ENCODE measurements around the gene PCBP3.
"Not testable (repeated sequence)": the region's sequence is repeated elsewhere in the genome, so short reads cannot be mapped to it uniquely, and the experiment has no call there.

PCBP3 gene

DNA sequence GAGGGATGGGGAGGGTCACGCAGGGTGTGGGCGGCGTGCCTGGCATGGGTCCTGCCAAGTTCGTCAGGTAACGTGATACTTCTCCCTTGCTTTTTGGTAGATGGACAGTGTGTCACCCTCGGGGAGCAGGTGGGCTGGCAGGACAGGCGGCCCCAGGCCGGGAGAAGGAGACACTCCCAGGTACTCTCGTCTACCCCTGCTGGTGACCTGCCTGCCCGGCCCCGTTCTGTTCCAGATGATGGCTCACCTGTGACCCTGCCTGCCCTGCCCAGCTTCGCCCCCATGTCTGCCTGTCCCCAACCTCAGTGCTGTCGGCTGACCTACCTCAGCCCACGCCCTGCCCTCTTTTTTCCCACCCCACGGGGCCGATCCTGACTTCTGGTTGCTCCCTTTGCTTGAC, 144.7 kb downstream of the PCBP3 start:
- DNase-seq (ENCODE audit: low read depth): no peak

DNA sequence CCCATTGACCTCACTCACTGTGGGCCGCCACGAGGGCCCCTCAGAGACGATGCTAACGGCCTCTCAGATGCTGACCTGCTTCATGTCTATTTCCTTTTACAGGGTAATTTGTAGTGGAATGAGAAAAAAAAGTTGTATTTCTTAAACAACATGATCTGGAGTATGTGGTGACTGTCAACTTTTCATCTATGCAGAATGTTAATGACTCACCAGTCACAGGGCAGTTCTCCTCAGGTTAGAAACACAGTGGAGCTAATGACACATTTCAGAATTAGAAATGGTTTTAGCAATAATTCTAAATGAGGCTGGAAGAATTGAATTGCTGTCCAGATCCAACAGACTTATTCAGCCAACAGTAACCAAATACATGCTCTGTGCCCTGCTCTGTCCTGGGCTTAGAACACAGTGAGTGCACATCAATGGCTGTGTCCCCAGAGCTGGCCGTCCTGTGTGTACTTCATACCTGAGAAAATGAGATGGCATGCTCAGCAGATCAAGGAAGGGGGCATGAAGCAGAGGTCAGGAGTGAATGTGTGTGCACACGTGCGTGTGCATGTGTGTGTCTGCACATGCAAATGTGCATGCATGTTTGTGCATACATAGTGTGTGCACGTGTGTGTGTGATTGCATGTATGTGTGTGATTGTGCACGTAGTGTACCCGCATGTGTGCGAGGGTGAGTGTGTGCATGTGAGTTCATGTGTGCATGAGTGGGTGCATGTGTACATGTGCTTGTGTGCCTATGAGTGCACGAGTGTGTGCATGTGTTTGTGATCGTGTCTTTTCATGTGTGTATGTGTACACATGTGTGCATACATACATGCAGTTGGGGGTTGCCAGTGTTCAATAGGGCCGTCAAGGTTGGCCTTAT, 145.3 kb downstream of the PCBP3 start:
- no peak for DNase-seq (ENCODE audit: low read depth)

DNA sequence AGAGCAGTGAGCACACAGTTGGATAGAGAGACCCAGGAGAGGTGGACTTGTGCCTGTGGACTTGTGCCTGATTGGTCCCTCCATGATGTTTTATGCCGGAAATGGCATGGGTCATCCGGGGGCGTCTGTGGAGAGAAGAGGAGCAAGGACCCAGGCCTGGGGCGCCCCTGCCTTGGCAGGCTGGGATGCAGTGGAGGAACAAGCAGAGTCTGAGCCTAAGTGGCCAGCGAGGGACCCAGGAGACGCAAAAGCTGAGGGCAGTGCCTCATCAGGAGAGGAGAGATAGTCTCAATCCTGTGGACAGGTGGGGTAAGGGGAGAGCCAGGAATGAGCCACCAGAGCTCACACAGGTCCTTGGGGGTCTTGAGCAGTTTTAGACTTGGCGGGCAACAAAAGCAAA, 146.9 kb downstream of the PCBP3 start:
- DNase-seq (ENCODE audit: low read depth): no peak

DNA sequence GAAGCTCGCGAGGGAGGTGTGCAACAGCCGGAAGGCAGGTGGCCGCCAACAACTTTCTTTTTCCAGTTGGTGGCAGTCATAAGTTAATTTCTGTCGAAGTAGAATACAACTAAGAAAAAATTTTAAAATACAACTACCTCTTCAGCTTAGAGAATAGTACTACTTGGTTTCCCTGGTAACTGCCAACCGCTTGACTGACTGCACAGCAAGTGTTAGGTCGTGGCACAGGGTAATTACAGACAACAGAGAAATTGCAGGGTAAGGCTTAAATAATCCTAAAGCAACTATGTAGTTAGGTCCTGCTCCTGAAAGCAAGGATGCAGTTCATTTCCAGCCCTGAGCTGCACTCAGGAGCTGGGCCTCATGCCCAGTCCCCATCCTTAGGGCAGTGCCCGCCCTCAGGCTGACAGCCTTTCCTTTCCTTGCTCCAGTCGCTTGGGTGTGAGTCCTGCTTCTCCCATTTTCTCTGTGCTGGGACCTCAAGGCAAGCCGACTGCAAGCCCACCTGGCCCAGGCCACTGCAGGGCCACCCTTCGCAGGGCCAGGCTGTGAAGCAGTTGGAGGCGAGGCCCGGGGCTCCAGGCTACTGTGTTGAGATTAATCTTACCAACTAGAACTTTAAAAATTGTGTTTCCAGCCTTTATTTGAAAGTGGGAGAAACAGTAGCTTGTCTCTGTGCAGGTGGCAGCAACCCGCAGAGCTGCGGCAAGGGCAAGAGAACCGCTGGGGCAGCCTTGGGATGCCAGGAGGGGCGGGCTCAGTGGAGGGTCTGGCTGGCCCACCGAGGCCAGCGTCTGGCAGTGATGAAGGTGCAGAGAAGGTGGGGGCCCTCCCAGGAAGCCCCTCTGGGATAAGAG, 148.3 kb downstream of the PCBP3 start:
- no peak for DNase-seq (ENCODE audit: low read depth)

DNA sequence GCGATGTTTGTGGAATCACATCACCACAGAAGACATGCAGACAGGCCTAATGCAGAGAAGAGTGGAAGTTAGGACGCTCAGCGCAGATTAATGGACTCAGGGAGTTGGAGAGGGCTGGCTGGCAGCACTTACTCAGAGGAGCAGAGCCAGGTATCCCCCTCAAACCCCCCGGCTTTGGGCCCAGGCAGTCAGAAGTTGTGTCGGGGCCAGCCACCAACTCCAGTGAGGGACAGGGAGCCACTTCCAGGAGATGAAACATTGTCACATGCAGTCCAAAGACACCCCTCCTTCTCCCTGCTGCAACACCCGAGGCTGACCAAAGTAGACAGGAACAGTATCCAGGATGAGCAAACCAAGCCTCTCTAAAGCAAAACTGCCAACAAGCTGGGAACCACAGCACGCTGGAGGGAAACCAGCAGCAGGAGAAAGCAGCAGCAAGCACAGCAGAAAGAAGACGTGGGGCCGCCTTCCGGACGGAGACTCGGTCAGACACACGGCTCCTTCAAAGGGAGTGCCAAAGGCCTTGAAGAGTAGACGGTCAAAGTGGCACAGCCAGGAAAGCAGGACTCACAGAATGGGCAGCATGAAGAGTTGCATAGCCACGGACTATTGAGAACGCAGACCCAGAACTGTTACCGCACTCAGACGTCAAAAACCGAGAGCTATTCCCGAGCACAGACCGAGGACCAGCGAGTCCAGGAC, 149.3 kb downstream of the PCBP3 start:
- no peak for DNase-seq (ENCODE audit: low read depth)

DNA sequence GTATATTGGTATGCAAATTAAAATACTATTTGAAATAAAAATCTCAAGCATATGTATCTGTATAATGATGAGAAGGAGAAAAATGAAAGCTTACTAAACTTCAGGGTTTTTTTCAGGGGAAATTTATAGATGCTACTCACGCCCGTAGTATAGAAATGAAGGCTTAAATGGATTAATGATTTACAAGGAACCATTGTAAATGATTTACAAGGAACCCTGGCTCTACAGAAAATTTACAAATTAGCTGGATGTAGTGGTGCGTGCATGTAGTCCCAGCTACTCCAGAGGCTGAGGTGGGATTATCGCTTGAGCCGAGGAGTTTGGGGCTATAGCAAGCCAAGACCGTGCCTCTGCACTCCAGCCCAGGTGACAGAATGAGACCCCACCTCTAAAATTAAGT, 150.5 kb downstream of the PCBP3 start:
- DNase-seq (ENCODE audit: low read depth): no peak

DNA sequence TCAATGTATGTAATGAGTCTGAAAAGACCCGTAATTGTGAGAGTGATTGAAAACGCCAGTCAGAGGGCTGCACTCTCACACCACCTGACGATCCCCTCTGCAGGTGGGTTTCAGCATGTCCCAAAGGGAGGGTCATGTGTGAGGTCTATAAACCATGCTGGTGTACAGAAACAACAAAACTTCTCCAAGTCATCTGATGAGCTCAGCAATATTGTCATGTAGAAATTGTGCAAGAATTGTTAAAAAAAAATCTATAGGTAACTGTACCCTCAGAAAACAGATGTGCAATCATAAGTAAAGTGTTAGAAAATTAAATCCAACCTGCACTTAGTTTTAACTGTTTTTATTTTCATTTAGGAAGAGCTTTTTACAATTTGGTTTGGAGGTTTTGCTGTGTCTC, 152.5 kb downstream of the PCBP3 start:
- no peak for DNase-seq (ENCODE audit: low read depth)

DNA sequence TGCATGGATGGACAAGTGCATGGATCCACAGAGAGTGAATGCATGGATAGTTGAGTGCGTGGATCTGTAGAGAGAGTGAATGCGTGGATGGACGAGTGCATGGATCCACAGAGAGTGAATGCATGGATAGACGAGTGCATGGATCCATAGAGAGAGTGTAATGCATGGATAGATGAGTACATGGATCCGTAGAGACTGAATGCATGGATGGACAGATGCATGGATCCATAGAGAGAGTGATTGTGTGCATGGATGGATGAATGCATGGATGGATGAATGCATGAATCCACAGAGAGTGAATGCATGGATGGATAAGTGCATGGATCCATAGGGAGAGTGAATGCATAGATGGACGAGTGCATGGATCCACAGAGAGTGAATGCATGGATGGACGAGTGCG, 153.8 kb downstream of the PCBP3 start:
- DNase-seq (ENCODE audit: low read depth): no peak

DNA sequence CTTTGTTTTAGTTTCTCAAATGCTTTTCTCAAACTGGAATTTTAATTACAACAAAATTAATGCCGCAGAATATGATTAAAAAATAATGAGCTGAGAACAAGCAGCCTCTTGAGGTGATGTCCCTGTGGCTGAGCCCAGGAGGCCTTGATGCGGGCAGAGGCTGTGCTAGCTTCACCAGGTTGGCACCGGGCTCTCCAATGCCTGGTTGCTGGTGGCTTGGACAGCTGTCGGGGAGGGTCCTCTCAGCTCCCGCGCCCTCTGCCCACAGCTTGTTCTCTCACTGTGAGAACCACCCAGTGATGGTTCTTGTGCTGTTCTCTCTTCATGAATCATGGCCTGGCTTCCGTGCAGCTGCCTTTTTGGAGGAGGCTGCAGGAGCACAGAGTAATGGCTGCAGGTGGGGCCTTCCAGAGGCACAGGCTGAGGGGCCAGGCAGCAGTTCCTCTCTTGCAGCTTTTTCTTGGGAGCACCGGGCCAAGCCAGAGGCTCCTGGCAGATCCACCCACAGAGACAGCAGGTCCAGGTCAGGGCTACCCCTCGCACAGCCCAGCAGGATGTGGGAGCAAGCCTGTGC, 156.3 kb downstream of the PCBP3 start:
- DNase-seq (ENCODE audit: low read depth): no peak

DNA sequence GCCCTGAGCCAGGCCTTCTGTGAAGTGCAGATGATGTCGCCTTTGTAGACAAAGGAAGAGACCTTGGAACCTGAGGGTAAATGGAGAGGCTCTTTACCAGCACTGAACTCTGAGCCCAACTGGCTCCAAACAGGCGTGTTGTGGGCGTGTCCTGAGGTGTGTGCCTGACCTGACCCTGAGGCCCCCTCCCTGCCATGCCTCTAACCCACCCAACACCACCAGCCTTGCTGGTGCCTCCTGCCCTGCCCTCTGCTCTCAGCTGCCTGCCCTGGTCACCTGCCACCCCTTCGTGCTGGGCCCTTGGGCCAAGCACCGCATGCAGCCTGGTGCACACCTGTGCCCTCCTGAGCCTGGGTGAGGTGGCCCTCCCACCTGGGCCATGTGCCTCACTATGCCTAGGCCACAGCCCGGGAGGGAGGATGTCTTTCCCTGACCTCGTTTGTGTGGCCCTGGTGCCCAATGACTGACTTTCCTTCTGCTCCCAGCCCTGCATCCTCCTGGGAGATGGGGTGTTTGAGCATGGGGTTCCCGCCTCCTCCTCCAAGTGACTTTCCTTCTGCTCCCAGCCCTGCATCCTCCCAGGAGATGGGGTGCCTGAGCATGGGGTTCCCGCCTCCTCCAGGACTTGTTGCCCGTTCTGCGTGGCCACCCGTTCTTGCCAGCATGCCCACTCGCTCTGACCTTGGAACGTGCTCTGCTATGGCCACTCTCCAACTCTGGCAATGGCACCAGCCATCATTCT, 157.0 kb downstream of the PCBP3 start:
- no peak for DNase-seq (ENCODE audit: low read depth)

DNA sequence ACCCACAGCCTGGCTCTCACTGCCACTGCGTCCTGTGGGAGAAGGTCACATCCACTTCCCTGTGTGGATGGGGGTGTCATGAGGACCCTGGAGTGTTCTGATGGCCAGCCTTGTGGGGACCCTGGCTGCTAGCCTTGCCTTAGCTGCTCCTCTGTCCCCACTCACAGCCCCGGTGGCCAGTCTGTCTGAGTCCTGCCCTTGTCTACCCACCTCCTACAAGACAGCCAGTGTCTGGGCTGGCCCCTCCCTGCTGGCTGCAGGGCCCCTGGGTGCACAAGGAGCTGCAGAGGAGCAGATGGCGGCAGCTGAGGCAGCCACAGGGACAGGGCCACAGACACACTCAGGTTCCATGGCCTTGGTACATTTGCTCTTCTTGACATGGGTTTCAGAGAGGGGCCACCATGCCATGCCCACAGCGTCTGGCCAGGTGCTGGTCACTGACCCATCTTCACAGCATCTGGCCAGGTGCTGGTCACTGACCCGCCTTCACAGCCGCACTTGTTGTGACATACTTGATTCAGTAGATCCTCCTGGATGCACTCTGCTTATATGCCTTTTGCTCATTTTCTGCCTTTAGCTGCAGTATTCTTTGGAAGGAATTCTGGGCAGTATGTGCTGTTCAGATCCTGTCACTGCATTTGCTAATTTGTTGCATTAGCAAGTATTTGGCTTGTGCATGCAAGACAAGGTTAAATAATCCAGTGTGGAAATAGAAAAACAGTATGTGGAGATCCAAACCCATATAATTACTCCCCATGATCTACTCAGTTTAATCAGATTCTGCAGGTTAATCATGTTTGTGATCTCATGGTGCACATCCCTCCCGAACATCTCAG, 157.8 kb downstream of the PCBP3 start:
- DNase-seq (ENCODE audit: low read depth): no peak

DNA sequence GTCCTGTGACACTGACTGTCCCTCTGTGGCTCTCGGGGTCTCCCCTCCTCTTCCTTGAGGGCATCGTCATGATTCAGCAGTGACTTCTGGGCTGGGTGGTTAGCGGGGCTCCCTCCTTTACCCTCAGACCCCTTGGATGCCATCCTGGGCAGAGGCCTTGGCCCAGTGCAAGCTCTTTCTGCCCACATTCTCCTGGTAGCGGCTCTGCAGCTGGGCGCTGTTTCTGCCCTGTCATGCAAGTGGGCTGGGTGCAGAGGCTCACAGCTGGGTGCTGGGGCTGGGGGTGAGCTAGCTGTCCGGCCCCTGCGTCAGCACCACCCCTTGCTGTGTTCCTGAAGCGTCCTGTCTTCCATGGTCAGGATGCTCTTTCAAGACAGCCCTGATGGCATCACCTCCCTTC, 158.5 kb downstream of the PCBP3 start:
- no peak for DNase-seq (ENCODE audit: low read depth)

DNA sequence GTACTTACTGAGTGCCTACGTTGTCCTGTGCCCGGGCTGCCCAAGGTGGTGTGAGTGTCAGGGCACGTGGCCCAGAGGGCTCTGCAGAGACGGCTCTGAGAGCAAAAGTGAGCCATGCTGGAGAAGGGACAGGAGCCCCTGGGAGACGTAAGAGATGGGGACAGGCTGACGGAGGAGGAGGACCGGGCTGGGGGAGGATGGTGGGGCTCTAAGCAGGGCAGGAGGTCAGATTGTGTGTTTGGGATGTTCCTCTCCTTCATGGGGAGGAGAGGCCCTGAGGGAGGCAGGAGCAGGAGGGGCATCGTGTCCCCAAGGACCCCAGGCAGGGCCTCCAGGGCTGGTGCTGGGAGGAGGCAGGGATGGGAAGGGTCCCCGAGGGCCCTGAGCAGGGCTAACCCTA, 158.9 kb downstream of the PCBP3 start:
- DNase-seq (ENCODE audit: low read depth): no peak

DNA sequence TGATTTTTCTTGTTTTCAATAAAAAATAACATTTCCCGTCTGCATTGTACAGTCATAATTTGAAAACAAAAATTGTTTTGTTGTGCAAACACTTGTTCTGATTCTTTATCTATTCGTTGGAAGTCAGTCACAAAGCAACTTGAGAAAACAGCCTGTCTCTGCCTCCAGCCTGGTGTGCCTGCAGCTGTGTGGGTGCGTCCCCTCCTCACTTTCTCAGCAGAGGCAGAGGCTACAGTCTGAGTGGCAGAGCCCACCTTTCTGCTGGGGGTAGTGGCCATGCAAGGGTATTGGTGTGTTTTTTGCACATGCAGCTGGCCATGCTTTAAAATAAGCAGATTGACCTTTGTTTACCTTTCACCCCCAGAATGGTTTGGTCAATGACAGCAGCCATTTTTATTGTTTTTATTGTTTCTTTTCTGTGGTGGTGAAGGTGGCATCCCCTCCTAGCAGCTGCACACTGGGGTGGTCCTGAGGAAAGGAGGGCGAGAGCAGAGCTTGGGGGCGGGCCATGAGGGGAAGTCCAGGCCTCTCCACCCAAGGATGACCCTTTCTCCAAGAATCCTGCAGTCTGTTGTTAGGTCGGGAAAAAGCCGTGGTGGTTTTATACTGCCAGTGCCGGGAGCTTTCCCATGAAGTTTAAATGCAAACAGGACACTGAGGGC, 159.6 kb downstream of the PCBP3 start:
- DNase-seq (ENCODE audit: low read depth): no peak

DNA sequence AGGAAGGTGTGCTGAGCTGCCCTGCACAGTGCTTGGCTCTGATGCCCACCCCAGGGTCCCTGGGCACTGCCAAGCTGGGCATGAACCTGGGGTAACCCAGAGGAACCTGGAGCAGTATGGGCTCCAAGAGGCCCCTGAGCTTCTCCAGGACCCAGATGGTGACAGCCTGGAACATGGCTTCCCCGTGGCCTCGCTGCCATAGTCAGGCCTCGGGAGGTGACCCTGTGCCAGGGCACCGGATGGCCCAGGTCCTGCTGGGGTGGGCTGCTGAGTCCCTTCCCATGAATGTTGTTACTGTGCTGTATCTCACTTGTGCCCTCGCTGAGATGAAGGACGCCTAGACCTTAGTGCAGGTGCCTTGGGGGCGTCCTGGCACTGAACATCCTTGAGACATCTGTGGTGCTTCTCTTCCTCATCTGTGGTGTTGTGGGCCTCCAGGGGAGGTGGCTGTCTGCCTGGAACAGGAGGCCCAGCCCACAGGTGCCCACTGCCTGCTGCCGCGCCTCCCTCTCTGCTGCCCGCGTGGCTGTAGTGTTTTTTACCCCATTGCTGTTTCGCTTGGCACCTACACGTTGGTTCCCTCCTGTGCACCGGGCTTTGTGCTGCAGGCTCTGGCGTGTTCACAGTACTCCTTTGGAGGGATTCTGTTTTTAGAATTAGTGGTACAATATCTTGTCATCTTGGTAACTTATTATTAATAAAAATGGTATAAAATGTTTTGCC, 160.3 kb downstream of the PCBP3 start:
- no peak for DNase-seq (ENCODE audit: low read depth)

DNA sequence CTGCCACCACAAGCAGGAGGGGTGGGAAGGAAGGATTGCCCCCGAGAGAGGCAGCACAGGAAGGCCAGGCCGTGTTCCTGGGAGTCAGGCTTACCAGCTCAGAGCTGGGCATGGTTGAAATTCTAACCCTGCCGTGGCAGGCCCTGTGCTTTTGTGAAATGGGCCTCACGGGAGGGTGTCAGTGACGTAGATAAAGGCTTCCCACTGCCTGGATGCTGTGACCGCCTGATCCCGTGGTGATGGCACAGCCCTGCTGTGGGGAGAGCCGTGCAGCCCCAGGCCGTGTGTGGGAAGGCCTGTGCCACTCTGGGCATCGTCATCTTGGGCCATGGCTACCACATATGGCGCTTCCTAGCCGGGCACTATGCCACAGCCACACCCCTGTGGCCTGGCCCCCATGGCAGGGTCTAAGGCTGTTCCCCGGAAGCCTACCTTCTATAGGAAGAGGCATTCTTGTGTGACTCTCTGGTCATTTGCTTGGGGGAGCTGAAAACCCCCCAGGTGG, 161.3 kb downstream of the PCBP3 start:
- no peak for DNase-seq (ENCODE audit: low read depth)

DNA sequence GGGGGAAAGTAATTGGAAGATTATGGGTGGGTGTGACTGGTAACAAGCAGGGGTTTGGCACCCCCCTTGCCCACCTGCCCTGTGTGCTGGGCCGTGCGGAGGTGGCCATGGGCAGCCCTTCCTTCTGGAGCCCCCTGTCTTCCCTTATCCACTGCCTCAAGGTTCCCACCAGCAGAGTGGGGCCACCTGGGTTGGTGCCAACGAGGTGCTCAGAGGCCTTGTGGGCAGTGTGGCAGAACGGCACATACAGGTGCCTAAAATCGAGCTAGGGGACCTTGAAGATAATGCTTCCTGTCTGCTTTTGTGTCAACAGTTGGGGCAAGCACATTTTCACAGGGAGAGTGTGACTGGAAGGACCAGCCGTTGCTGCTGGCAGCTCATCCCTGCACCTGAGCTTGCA, 161.8 kb downstream of the PCBP3 start:
- no peak for DNase-seq (ENCODE audit: low read depth)

DNA sequence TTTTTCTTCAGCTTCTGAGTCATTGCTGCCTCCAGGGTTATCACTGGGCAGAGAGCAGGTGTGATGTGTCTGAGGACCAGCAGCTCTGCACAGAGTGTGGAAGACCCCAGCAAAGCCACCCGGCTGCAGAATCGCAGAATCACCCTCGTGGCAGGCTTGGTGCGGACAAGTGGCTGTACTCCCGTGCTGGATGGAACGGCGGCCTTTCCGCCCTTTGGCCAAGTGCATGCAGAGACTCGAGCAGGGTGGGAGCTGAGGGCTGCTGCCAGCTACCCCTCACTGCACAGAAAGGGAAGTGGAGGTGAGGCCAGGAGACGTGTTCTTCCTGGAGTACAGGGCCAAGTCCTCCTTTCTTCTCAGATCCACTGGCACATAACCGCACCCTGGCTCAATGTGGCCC, 162.5 kb downstream of the PCBP3 start:
- no peak for DNase-seq (ENCODE audit: low read depth)

DNA sequence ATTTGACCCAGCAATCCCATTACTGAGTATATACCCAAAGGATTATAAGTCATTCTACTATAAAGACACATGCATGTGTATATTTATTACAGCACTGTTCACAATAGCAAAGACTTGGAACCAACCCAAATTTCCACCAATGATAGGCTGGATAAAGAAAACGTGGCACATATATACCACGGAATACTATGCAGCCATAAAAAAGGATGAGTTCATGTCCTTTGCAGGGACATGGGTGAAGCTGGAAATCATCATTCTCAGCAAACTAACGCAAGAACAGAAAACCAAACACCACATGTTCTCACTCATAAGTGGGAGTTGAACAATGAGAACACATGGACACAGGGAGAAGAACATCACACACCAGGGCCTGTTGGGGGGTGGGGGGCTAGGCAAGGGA, 165.1 kb downstream of the PCBP3 start:
- not testable (repeated sequence) for DNase-seq (ENCODE audit: low read depth)
